ENCODE measurements around the gene FHOD3.

The FHOD3 gene

DNA sequence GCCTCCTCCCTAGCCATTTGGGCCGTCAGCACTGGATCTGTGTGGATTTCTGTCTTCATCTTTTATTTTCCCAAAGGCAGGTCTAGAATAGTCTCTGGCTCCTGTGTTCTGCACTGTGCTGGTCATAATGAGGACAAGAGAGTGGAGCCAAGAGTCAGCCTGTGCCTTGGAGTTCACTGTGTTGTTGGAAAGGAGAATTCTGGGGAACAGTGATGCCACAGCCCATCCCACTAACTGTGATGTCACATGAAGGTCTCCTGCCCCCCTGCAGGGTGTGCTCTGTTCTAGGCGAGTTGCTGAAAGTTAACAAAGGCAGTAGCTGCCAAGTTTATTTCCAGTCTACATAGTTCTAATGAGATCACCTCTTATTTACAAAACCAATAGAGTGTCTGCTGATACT is 282.8 kb downstream of the FHOD3 start:
- Histone ChIP-seq H3K27me3 (ENCODE audit: control insufficient read depth, insufficient read depth, low read length) (no peaks in the 10 kb centered on the region), H3K36me3 (ENCODE audit: control insufficient read depth, low read depth, low read length) (no peaks in the 10 kb centered on the region), H3K27ac (ENCODE audit: low read length) (no peak overlapping the region)

DNA sequence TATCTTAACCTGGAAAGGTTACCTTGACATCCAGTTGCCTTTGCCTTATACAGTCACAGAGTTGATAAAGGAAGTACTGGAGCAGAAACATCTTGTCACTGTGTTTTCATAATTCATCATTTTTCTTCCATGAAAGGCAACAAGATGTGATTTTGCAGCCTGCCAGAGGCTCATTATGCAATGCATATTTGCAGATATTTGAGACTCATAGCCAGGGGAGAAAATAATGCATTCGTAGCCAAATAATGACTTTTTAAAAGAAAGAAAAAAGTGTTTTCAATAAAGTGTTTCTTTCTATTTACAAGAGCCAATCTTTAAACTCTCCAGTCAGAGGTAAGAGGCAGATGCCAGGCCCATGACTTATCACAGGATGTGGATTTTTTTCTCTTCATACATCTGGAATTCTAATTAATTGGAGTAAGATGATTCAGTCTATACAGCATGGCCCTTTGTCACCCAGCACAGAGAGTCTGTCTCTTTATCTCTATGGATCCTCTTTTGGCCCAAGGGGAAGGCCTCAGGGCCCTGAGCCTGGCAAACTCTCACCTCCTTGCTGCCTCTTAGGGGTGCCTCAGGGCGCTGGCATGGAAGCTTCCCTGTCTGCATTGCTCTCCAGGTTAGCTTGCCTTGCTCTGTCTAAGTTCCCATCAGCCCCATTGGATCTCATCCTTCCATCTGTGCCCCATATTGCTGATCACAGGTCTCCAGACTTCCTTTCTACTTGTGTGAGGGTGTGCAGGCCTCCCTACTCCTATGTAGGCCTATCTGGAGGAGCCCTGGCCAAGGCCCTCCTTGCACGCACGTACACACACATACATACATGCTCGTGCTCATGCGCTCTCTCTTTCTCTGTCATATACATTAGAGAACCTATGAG is 283.6 kb downstream of the FHOD3 start:
- no peak overlapping the region for H3K9ac ChIP-seq (ENCODE audit: low read length)
- H3K36me3 ChIP-seq (ENCODE audit: control insufficient read depth, low read depth, low read length): no peaks in the 10 kb centered on the region
- no peaks in the 10 kb centered on the region for H3K27me3 ChIP-seq (ENCODE audit: control insufficient read depth, insufficient read depth, low read length)
- peaks cover 41% of the 10 kb centered on the region for H3K4me1 ChIP-seq (ENCODE audit: control insufficient read depth, low read depth, low read length)
- H3K9me3 ChIP-seq (ENCODE audit: control insufficient read depth, low read depth, low read length): no peaks in the 10 kb centered on the region
- H3K4me3 ChIP-seq (ENCODE audit: low read length): no peak overlapping the region
- peak overlapping the region; percentile 18 for H3K27ac ChIP-seq (ENCODE audit: low read length)

More for the DNA sequence above, 282.8 kb downstream of the FHOD3 start:
- Histone ChIP-seq H3K9me3 (ENCODE audit: control insufficient read depth, low read depth, low read length) (no peaks in the 10 kb centered on the region), H3K4me3 (ENCODE audit: low read length) (no peak overlapping the region), H3K9ac (ENCODE audit: low read length) (no peak overlapping the region), H3K4me1 (ENCODE audit: control insufficient read depth, low read depth, low read length) (peaks cover 36% of the 10 kb centered on the region)

DNA sequence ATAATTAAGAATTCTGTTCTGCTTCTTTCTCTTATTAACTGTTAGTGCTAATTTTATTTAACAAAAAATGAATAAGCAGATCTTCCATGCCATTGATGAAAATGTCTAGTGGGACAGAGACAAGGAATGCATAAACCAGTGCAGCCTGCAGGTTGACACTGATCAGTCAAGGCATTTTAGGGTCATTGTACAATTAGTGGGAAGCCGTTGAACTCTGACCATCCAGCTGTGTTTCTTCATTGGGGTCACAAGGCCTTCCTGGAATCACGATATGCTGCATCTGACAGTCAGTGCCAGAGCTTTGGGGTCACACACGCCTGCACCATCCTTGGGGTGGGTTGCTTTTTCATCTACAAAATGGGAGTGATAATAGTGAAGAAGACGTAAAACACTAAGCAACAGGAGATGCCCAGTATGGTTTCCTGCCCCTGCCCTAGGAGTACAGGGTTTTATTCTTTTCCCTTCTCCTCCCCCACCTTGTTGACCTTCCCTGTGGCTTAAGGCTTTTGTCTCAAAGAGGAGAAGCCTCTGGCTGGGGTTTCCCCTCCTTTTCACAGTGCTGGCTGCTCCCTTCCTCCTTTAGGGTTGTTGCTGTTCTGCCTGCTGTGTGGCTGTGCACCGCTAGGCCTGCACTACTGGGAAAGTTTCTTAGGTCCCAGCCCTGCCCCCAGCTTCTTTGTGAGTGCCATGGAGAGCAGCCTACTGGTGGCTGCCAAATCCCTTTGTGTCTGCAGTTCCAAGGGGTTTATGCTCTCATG is 285.7 kb downstream of the FHOD3 start:
- Histone ChIP-seq H3K27me3 (ENCODE audit: control insufficient read depth, insufficient read depth, low read length) (no peaks in the 10 kb centered on the region), H3K4me3 (ENCODE audit: low read length) (peak overlapping the region; percentile 40), H3K36me3 (ENCODE audit: control insufficient read depth, low read depth, low read length) (no peaks in the 10 kb centered on the region), H3K4me1 (ENCODE audit: control insufficient read depth, low read depth, low read length) (peaks cover 46% of the 10 kb centered on the region), H3K27ac (ENCODE audit: low read length) (peak overlapping the region; percentile 38), H3K9ac (ENCODE audit: low read length) (peak overlapping the region; percentile 25), H3K9me3 (ENCODE audit: control insufficient read depth, low read depth, low read length) (no peaks in the 10 kb centered on the region)

- H3K27ac ChIP-seq (ENCODE audit: low read length): no peak overlapping the region
- no peak overlapping the region for H3K9ac ChIP-seq (ENCODE audit: low read length)
- no peak overlapping the region for H3K4me3 ChIP-seq (ENCODE audit: low read length)
- no peaks in the 10 kb centered on the region for H3K27me3 ChIP-seq (ENCODE audit: control insufficient read depth, insufficient read depth, low read length)
- H3K4me1 ChIP-seq (ENCODE audit: control insufficient read depth, low read depth, low read length): peaks cover 12% of the 10 kb centered on the region
- no peaks in the 10 kb centered on the region for H3K9me3 ChIP-seq (ENCODE audit: control insufficient read depth, low read depth, low read length)
- H3K36me3 ChIP-seq (ENCODE audit: control insufficient read depth, low read depth, low read length): no peaks in the 10 kb centered on the region
Measured at GRCh38 chr18:36589857-36590543, 292.5 kb downstream of the FHOD3 start.

- Histone ChIP-seq H3K9me3 (ENCODE audit: control insufficient read depth, low read depth, low read length) (no peaks in the 10 kb centered on the region), H3K36me3 (ENCODE audit: control insufficient read depth, low read depth, low read length) (no peaks in the 10 kb centered on the region), H3K27ac (ENCODE audit: low read length) (no peak overlapping the region), H3K27me3 (ENCODE audit: control insufficient read depth, insufficient read depth, low read length) (no peaks in the 10 kb centered on the region), H3K9ac (ENCODE audit: low read length) (no peak overlapping the region), H3K4me1 (ENCODE audit: control insufficient read depth, low read depth, low read length) (peaks cover 5% of the 10 kb centered on the region), H3K4me3 (ENCODE audit: low read length) (no peak overlapping the region)
Measured at GRCh38 chr18:36590621-36591580, 293.4 kb downstream of the FHOD3 start.

GRCh38 chr18:36592282-36592681 is 294.8 kb downstream of the FHOD3 start:
- H3K27ac ChIP-seq (ENCODE audit: low read length): no peak overlapping the region
- H3K9ac ChIP-seq (ENCODE audit: low read length): no peak overlapping the region
- no peaks in the 10 kb centered on the region for H3K9me3 ChIP-seq (ENCODE audit: control insufficient read depth, low read depth, low read length)
- H3K4me1 ChIP-seq (ENCODE audit: control insufficient read depth, low read depth, low read length): no peaks in the 10 kb centered on the region
- no peaks in the 10 kb centered on the region for H3K27me3 ChIP-seq (ENCODE audit: control insufficient read depth, insufficient read depth, low read length)
- H3K4me3 ChIP-seq (ENCODE audit: low read length): no peak overlapping the region
- no peaks in the 10 kb centered on the region for H3K36me3 ChIP-seq (ENCODE audit: control insufficient read depth, low read depth, low read length)

GRCh38 chr18:36593001-36593400 is 295.5 kb downstream of the FHOD3 start:
- Histone ChIP-seq H3K27ac (ENCODE audit: low read length) (no peak overlapping the region), H3K4me3 (ENCODE audit: low read length) (no peak overlapping the region), H3K9ac (ENCODE audit: low read length) (no peak overlapping the region), H3K27me3 (ENCODE audit: control insufficient read depth, insufficient read depth, low read length) (no peaks in the 10 kb centered on the region), H3K4me1 (ENCODE audit: control insufficient read depth, low read depth, low read length) (no peaks in the 10 kb centered on the region), H3K9me3 (ENCODE audit: control insufficient read depth, low read depth, low read length) (no peaks in the 10 kb centered on the region), H3K36me3 (ENCODE audit: control insufficient read depth, low read depth, low read length) (no peaks in the 10 kb centered on the region)

DNA sequence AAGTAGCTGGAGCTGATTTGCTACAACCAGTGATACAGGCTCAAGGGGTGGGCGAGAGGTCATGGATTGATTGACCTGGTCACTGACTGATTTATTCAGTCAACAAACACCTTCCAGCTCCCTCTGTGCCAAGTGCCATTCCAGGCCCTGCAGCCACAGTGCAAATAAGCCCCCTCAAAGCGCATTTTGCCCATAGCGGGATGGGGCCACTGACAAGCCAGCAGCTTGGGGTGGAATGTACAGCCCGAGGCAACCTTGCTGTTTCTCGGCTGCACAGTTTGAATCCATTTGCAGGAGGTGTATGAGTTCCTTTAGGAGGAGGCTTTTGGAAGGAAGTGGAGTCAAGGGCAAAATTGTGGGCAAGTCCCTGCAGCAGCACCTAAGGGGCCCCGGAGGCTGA is 296.1 kb downstream of the FHOD3 start:
- Histone ChIP-seq H3K9me3 (ENCODE audit: control insufficient read depth, low read depth, low read length) (no peaks in the 10 kb centered on the region), H3K9ac (ENCODE audit: low read length) (no peak overlapping the region), H3K27me3 (ENCODE audit: control insufficient read depth, insufficient read depth, low read length) (no peaks in the 10 kb centered on the region), H3K36me3 (ENCODE audit: control insufficient read depth, low read depth, low read length) (no peaks in the 10 kb centered on the region), H3K4me1 (ENCODE audit: control insufficient read depth, low read depth, low read length) (no peaks in the 10 kb centered on the region), H3K4me3 (ENCODE audit: low read length) (no peak overlapping the region), H3K27ac (ENCODE audit: low read length) (no peak overlapping the region)

- Histone ChIP-seq H3K27me3 (ENCODE audit: control insufficient read depth, insufficient read depth, low read length) (no peaks in the 10 kb centered on the region), H3K9ac (ENCODE audit: low read length) (no peak overlapping the region), H3K9me3 (ENCODE audit: control insufficient read depth, low read depth, low read length) (no peaks in the 10 kb centered on the region), H3K4me1 (ENCODE audit: control insufficient read depth, low read depth, low read length) (peaks cover 3% of the 10 kb centered on the region), H3K4me3 (ENCODE audit: low read length) (no peak overlapping the region), H3K36me3 (ENCODE audit: control insufficient read depth, low read depth, low read length) (no peaks in the 10 kb centered on the region), H3K27ac (ENCODE audit: low read length) (no peak overlapping the region)
Measured at GRCh38 chr18:36594621-36595020, 297.1 kb downstream of the FHOD3 start.

DNA sequence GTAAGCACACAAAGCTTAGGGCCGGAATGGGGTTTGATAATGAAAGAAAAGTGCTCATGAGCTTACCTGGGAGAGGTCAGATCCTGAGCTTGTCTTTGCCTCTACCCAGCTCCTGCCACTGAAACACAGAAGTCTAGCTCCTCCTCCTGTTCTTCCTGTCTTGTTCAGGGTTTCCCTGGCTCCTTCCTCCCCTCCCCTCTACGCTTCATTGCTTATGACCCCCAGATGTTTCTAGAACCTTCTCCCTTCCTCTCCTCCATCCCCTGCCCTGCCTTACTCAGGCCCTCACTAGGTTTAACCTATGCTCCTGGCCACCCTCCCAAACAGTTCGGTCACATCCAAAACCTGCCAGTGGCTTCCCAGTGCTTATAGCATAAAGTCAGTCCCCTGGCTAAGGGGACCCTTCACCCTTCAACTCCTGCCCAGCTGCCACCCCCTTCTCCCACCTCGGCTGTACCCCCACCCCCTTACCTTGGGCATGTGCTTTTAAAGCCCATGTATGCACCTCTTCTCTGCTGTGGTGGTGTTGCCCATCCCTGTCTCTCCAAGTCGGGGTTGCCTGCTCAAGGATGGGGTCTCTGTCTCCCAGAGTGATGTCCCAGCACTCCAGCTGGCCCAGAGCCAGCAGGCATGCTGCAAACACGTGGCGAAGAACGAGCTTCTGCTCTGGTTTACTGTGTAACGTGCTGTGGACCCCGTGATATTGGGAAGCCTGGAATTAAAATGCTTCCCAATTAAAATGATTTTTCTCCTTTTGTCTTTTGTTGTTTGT is 297.7 kb downstream of the FHOD3 start:
- Histone ChIP-seq H3K4me3 (ENCODE audit: low read length) (no peak overlapping the region), H3K9ac (ENCODE audit: low read length) (no peak overlapping the region), H3K4me1 (ENCODE audit: control insufficient read depth, low read depth, low read length) (peaks cover 5% of the 10 kb centered on the region), H3K9me3 (ENCODE audit: control insufficient read depth, low read depth, low read length) (peaks cover under 1% of the 10 kb centered on the region), H3K36me3 (ENCODE audit: control insufficient read depth, low read depth, low read length) (no peaks in the 10 kb centered on the region), H3K27me3 (ENCODE audit: control insufficient read depth, insufficient read depth, low read length) (no peaks in the 10 kb centered on the region), H3K27ac (ENCODE audit: low read length) (no peak overlapping the region)

Measured in iPS-18a (cell line).